Activated CD8-positive, alpha-beta memory T cell treated with anti-CD3 and anti-CD28 coated beads, Interleukin-2, amount 50 U/mL, for 48 hours (primary cell): Measurements from ENCODE around the gene TNFSF18.
"Not testable (repeated sequence)": the region's sequence is repeated elsewhere in the genome, so short reads cannot be mapped to it uniquely, and the experiment has no call there.

ENCODE experiments used
- DNase-seq: peaks from one replicate; pipeline ENCODE4 v3.0.0-alpha.2; 2020

The TNFSF18 gene, protein sequence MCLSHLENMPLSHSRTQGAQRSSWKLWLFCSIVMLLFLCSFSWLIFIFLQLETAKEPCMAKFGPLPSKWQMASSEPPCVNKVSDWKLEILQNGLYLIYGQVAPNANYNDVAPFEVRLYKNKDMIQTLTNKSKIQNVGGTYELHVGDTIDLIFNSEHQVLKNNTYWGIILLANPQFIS

DNA sequence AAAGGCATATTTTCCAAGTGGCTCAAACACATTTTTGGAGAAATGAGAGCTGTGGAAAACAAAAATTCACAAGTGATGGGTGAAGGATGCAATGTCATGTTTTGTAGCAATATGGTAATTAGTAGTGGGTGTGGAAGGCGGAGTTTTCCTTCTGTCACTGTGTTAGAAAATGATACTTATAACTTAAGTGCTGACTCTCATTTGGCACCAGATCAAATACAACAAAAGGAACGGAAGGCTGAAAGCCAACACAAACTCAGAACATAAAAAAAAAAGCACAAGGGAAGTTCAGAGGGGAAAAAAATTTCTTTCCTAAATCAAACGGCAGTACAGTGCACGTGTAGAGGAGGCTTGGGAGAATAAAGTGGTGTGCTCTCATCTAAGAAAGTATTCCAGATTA lies at the start of gene TNFSF18:
TSS of gene TNFSF18 (minus strand) at position 77 of the 400 bp plus-strand sequence. CDS start at position 32, 45 bp downstream.
- DNase-seq, result no peak

DNA sequence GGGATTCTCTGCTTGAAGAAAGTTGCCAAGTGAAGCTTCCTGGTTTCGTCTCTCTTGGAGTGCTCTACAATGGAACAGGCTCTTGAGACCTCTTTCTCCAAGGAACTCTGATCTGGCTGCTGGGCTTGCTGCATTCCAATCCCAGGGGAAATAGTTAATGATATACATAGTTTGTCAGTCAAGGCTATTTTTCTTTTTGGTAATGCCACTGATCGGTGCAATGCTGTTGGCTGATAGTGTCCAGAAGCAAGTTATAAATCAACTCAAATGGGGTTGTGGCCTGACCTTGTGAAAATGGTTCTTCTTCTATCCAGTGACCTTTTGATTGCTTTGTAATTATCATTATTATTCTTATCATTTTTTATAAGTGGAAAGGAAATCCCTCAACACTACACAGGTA lies 48.4 kb upstream of the TNFSF18 start:
- no peak for DNase-seq

DNA sequence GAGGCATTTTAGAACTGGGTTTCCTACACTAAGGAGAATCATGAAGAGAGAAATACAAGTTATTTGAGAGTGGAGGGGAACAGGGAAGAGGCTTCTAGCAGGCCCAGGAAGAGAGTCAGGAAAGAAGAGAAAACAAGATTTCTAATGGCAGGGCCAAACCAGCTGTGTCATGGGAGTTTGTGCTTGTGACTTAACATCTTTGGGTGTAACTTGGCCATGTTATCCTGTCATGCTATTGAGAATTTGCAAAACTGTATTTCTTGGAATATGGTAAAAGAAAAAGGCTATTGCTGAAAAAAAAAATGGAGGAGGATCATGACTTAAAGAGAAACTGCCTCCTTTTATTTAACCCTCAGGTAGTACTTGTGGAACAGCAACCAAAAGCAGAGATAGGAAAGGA lies 47.4 kb upstream of the TNFSF18 start:
- no peak for DNase-seq

DNA sequence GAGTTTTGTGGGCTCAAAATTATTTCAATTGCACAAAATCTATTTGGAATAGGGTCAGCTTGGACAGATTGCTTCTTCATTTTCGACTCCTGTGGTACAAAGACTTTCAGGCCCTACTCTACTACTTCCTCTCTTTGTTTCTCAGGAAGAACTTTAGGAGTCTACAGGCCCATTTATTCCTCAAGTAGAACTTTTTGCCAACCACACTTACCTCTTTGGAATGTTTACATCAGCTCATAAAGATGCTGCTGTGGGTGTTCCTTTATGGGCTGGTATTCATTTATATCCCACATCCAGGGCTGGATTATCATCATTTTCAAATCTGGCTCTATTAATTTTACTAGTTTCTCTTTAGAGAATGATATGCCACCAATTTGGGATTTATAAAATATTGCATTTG lies 46.3 kb upstream of the TNFSF18 start:
- DNase-seq, result no peak

DNA sequence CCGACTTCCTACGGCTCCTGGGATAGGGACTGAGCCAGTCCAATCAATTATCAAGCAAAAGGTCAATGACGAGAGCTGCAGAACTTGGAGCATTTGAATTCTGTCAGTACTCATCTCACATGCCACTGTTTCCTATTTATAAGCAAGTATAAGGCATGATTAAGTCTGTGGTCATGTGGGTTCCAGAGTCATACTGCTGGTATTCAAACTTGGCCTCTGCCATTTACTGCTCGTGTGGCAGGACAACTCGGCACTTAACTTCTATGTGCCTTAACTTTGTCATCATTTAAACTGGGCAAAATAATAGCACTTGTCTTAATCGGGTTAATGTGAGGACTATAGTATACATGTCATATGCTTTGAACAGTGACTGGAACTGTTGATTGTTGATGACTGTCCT lies 44.9 kb upstream of the TNFSF18 start:
- no peak for DNase-seq

DNA sequence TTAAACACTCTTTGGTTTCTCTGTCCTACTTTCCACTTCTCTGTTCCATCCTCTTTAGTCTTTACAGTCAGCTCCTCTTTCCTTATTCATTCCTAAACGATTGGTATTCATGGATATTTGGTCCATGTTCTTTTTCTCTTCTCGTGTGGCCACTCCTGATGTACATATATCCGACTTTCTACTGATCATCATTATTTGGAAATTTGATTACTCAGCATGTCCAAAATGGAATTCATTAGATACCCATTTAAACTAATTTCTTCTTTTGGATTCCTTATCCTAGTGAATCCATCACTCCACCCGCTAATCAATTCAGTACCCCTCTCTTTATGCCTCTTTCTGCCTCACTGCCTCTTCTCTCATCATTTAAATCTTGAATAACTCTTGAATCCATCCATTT lies 43.8 kb upstream of the TNFSF18 start:
- no peak for DNase-seq

DNA sequence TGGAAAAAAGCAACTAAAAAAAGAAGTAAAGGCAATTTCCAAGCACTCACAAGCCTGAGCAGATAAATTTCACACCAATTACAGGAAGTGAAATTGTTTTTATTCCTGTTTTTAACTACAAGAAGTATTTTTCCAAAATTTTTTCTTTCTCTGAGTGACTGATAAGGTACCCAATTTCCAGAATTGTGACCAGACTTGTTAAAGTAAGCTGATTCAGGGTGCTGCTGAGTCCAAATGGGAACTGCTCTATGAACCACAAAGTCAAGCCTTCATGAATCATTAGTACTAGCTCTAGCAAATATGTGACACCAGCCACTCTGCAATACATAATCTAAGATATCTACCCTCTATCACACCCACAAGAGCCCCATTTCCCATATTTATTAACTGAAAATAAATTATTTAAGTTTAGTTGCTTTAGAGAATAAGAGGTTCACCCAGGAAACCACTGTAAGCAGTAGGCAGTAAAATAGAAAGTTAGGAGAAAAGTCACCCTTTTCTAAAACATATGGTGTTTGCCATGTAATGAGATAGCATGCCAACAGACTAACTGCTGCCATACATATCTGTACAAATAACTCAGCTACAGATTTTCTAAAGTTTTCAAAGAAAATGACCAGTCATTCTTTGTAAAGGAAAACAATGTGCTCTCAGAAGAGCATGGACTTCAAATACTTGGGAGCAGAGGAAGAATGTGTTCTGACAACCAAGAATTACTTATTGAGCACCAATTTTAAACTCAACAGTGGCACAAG lies 43.1 kb upstream of the TNFSF18 start:
- no peak for DNase-seq

DNA sequence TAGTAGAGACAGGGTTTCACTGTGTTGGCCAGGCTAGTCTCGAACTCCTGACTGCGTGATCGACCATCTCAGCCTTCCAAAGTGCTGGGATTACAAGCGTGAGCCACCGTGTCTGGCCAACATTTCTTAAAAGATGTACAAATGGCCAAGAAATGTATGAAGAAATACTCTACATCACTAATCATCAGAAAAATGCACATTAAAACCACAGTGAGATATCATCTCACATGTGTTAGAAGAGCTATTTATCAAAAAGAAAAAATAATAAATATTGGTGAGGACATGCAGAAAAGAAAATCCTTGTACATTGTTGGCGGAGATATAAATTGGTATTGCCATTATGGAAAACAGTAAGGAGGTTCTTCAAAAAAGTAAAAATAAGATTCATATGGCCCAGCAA lies 33.6 kb upstream of the TNFSF18 start:
- DNase-seq, result no peak

DNA sequence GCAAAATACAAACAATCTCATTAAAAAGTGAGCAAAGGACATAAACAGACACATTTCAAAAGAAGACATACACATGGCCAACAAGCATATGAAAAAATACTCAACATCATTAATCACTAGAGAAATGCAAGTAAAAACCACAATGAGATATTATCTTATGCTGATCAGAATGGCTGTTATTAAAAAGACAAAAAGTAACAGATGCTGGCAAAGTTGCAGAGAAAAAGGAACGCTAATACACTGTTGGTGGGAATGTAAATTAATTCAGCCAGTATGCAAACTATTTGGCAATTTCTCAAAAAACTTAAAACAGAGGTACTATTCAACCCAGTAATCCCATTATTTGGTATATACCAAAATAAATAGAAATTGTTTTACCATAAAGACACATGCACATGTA lies 32.2 kb upstream of the TNFSF18 start:
- DNase-seq, result no peak

DNA sequence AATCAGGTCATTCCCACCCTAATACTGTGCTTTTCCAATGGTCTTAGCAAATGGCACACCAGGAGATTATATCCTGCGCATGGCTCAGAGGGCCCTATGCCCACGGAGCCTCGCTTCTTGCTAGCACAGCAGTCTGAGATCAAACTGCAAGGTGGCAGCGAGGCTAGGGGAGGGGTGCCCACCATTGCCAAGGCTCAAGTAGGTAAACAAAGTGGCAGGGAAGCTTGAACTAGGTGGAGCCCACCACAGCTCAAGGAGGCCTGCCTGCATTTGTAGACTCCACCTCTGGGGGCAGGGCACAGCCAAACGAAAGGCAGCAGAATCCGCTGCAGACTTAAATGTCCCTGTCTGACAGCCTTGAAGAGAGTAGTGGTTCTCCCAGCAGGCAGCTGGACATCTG lies 23.5 kb upstream of the TNFSF18 start:
- not testable (repeated sequence) for DNase-seq

DNA sequence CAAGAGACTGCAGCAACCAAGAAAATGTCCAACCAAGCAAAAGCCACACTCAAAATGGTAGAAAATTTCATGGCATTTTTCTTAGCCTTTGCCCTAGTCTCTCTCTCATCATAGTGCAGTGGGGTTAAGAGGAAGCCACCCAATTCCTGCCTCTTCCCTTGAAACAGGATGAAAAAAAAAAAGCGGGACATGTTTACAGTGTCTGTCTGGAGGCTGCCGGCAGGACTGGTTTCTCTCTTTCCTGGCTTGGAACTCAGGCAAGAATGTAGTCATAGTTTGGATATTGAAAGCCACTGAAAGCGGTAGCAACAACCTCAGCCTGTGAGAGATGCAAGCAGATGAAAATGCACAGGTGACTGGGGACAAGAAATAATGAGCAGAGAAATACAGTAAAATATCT lies 13.3 kb upstream of the TNFSF18 start:
- DNase-seq, result no peak

DNA sequence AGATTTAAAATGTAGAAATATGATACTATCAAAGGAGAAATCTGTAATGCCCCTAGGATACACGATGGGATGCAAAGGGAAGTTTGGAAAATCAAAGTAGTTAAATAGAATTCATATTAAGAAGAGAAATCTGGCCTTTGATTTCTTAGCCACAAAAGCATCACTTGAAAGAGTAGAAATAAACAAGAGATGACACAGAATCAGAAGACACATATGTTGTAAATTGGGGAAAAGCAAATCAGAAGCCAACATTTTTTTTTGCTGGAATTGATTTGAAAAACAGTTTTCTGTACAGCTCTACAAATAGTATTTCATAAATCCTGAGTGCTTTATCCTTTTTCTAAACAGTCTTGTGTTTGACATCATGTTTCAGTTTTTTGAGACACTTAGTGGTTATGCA lies 12.4 kb upstream of the TNFSF18 start:
- no peak for DNase-seq

DNA sequence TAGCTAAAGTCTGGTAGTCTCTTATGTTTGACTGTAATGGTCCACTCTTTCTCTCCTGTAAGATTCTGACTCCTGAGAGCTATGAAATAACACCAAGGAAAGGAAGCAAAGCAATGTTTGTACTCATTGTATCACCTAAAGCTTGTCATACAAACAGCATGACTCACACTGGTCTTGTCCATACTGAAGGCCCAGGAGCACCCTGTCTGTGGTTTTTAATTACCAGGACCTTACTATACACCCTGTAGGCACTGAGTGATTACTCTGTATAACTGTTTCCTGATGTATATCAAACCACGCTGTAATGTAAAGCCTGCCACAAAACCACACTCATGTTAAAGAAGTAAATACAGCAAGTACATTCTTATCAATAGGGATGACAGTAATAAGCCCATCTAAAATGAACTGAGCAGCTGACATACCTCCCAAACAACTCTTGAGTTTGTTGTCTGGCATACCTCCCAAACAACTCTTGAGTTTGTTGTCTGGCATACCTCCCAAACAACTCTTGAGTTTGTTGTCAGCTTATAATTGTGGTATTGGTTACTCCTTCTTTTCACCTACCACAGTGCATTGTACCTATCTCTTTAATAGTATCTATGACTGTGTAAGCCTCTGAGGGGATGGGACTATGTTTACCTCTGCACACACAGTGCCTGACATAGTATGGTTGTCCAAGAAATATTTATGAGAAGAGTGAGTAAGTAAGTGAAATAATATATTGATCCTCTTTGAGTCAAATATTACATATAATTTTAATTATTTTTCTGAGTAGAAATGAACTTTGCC lies 11.6 kb upstream of the TNFSF18 start:
- DNase-seq, result no peak

DNA sequence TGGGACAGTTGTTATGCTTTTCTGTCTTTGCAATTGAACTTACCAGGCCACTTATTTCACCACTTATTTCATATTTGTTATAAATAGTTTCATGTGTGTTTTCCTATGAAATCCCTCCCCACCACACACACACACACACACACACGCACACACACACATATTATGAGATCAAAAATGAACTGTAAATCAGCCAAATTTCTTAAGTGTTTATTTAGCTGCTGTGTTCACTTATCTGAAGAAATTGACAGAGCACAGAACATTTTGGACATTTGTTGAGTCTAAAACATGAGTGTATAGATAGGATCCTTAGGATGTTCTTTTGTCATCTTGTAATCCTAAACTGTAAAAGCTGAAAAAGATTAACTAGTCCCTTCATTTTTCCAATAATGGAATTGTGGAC lies 7.8 kb upstream of the TNFSF18 start:
- DNase-seq, result no peak

DNA sequence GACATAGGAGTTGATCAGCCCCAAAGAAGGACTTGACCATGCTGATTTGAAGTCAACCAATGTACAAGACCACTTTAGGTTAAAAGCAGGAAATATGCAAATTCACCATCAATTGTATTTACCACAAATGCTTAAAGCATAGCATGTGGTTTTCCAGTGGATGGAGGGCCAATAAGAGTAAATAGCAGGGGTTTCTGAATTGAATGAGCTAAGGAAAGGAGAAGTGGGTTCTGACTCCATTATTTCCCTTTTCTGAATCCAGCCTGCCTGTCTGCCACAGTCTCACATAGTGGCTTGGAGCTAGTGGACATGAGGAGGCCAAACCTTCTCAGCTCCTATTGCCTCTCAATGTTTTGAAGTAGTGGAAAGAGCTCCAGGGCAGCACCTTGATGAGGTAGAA lies 7.2 kb upstream of the TNFSF18 start:
- no peak for DNase-seq

DNA sequence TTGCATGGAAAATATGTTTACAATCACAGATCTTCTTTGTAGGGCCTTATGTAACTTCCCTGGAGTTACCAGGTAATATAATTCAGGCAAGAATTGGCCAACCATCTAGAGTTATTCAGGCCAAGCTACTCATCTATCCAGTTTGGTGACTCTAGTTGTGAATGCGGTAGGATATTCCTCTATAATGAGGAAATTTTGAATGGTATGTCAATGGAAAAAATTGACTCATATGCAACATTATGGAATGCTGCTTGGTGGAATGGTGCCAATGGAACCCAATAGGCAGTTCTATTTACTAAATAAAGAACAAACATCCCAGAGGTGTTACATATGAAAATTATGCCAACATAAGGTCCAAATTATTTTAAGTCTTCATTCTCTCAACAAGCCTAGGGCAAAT lies 5.6 kb upstream of the TNFSF18 start:
- no peak for DNase-seq

DNA sequence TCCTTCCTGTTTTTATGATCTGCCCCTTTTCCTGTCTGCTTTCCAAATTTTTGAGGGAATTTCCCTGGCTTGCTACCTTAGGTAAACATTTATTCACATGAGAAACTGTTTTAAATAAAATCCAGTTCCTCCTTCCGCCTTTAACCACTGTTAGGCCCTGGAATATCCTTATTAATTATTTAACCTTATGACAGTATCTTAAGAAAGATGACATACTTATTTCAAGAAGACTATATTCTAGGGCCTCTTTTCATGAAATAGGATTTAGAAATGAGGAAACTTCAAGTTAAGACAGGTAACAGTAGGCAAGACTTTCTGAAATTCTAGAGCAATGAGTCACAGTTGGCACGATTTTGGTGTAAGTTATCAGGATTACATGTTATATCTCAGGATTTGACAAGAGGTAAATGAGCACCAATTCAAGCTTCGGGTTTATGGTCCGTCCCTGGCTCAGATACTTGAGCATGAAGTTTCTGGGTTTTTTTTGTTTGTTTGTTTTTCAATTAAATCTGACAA lies 2.0 kb upstream of the TNFSF18 start:
- no peak for DNase-seq

DNA sequence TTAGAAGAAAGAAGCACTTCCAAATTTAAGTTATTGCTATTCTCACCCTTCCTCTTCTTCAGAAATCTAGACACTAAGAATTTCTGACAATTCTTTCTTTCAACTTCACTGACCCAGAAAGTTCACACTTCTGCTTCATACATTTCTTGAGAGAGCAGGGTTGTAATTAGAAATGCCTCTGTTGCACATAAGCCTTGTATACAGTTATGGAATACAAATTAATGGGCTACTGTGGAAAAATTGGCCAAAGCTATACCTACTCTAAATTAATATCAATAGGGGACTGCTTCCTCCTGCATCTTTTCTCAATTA lies 1.5 kb downstream of the TNFSF18 start:
- no peak for DNase-seq

DNA sequence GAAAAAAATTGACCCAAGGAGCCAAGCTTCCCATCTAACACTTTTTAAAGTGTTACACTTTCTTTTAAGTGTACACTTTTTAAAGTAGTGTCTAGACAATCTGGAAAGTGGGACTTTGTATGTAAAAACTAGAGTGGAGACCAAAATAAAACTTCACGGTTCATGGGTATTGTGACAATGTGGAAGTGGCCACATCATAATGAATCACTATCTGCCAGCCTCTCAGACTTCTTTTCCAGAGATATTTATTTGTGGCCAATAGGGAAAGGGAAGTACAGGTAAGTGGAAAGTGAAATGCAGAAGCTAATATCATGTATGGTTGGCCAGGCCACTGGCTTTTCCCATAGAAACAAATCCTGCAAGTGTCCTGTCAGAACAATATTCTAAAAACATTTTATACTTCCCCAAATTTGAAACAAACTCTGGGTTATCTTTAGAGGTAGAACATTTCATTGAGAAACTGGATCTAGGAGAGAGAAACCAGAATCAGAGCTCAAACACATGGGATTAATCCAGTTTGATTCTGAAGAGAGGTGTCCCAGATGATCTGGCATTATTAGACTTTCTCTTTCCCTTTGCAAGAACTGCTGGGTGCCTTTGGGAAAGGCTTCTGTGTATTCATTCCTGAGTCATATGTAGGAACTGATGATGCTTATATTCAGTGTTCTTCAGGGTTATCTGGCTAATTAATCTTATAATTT lies 2.0 kb downstream of the TNFSF18 start:
- DNase-seq, result no peak

DNA sequence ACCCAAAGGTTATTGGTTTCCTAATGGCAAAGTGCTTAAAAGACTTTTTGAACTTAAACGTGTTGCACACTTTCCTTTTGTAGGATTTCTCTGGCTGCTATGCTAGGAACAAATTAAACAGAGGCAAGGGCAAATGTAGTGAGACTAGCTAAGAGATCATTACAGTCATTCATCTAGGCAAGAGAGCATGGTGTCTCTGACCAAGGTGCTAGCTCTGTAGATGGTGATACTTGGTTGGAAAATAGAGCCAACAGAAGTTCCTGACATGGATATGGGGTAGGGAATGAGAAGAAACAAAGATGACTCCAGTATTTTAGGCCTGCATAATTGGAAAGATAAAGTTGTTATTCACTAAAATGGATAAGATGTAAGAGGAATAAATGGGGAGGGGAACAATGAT lies 6.1 kb downstream of the TNFSF18 start:
- no peak for DNase-seq

DNA sequence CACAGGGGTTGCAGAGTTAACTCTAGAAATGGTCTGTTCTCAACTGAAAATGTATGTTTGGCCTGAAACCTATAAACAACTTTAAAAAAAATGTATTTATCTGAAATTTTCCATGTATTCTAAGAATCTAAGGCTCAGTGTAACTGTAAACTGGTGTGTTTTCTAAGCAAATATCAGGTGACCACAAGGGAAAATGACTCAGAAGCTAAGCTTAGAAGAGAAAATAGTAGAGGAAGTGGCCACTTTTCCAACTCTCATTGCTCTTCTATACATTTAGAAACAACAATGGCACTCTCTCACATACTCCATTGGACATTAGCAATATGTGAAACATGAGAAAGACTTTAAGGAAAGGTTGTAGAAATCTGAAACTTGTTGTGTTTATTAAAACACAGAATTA lies 7.5 kb downstream of the TNFSF18 start:
- no peak for DNase-seq

DNA sequence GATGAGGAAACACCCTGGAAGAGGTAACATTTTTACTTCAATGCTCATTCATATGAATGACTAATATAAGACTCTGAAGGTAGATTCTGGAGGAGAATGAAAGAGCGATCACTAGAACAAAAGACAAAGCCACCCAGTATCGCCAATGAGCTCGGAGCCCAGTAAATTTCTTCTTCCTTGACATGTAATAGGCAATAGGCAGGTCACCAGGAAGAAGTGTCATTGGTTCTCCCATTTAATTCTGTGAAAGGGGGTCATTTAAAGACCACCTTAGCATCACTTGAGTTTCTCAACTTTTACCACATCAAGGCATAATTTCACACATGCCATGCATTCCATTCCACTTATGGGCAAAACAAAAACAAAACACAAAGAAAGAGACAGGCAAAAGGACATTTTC lies 7.9 kb downstream of the TNFSF18 start:
- DNase-seq, result no peak

DNA sequence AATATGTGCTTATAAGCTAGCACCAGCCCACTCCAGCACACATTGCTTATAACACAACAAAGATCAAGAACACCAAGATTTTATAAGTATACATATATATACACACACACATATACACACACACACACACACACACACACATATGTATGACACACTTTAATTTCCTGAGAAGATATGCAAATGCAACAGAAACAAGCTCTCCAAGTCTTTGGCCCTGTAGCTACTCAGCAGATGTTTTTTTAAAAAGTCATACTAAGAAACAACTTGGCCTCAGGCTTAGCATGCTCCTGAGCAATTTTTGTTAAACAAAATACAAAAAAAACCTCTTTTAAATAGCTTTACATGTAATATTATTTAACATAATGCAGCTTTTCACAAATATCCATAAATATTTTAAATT lies 11.1 kb downstream of the TNFSF18 start:
- DNase-seq, result no peak
